ENCODE results near the gene LRRC46. TPM values are rescaled to one million over a fixed set of nuclear protein-coding genes. Genes with fewer than 3 reads are reported as not detected.
A peak's percentile ranks its signal among the peaks of the same experiment; 100 is the strongest.

LRRC46 gene
- total RNA-seq, 1 experiment from 2014 or later = 0.44 TPM

DNA sequence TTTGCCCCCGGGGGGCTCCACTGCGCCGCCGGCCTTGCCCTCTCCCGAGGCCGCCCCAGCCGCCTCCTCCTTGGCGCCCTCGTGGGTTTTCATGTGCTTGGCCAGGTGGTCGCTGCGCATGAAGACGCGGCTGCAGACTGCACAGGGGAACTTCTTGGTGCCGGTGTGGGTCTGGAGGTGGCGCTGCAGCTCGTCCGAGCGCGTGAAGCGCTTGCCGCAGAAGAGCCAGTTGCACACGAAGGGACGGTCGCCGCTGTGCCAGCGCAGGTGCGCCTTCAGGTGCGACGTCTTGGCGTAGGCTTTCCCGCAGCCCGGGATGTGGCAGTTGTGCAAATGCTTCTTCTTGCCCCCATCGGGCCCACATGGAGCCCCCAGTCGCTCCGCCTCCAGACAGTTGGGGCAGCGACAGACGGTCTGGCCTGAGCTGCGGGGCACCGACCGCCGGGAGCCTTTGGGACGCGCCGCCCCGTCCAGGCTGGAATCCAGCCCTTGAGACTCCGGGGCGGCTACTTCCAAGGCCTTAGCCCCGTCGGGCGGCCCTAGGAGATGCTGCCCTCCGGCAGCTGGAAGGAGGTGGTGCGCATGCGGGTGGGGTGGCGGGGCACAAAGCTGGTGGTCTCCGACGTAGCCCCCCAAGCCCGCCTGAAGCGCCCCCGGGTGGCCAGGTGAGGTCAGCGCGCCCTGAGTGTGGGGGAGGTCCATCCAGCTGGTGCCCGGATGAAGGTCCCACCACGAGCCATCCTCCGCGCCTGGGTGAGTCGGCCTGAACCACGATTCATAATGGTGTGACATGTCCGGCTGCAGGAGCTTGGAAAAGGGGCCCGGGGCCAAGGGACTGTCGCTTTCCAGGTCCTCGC is 16.1 kb downstream of the LRRC46 start:
- no peak for ATAC-seq
- CTCF ChIA-PET = interaction anchor here (0.6 kb wide), 1 partner anchor 116 kb away, joined by 4 read pairs; no protein-coding TSS in a partner anchor
- Histone ChIP-seq H3K4me2 (ENCODE audit: low read length) (no peak overlapping the region), H3K27me3 (ENCODE audit: low read length) (no peaks in the 10 kb centered on the region), H3K27ac (ENCODE audit: low read length) (no peak overlapping the region), H3K9me2 (replicated peaks; ENCODE audit: low read length) (no peaks in the 10 kb centered on the region), H3K4me3 (ENCODE audit: low read length) (no peak overlapping the region), H3K79me2 (ENCODE audit: low read length) (peaks cover 22% of the 10 kb centered on the region), H3K9ac (ENCODE audit: low read length) (no peak overlapping the region), H3K4me1 (ENCODE audit: insufficient read depth, low read length) (peaks cover 16% of the 10 kb centered on the region), H3K9me3 (ENCODE audit: low read length) (no peaks in the 10 kb centered on the region), H4K20me1 (ENCODE audit: low read length) (no peaks in the 10 kb centered on the region), H2AFZ (ENCODE audit: low read length) (no peak overlapping the region), H3K36me3 (ENCODE audit: low read depth, low read length) (no peaks in the 10 kb centered on the region), H3F3A (ENCODE audit: low read length, unreplicated experiment) (no peaks in the 10 kb centered on the region)
- TF ChIP-seq, protein P1, sequence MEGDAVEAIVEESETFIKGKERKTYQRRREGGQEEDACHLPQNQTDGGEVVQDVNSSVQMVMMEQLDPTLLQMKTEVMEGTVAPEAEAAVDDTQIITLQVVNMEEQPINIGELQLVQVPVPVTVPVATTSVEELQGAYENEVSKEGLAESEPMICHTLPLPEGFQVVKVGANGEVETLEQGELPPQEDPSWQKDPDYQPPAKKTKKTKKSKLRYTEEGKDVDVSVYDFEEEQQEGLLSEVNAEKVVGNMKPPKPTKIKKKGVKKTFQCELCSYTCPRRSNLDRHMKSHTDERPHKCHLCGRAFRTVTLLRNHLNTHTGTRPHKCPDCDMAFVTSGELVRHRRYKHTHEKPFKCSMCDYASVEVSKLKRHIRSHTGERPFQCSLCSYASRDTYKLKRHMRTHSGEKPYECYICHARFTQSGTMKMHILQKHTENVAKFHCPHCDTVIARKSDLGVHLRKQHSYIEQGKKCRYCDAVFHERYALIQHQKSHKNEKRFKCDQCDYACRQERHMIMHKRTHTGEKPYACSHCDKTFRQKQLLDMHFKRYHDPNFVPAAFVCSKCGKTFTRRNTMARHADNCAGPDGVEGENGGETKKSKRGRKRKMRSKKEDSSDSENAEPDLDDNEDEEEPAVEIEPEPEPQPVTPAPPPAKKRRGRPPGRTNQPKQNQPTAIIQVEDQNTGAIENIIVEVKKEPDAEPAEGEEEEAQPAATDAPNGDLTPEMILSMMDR (conservative IDR thresholded peaks at IDR 0.05; ENCODE audit: low read depth, low read length) = peak; percentile 67
- TF ChIP-seq EZH2phosphoT487 (IDR thresholded peaks at IDR 0.05; ENCODE audit: borderline replicate concordance, low read length) = no peak
- intact Hi-C loops (cut with micrococcal nuclease) = no loop called here
- DNase-seq = no peak
- POLR2A ChIA-PET (ENCODE audit: unreplicated experiment) = no interaction called here
- BruUV-seq (replicated peaks) = no TSS peak

DNA sequence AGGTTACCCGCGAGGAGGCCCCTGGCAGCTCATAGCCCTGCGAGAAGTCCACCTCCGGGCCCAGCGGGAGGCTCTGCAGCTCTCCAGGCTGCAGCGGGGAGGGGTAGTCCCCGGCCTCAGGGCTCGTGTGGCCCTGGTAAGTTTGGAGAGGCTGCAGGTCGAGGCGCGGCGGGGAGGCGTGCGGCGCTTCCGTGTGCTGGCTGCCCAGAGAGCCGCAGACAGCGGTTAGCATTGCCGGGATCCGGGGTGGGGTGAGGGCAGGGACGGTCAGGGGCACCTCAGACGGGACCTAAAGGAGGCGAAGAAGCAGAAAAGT is 16.7 kb downstream of the LRRC46 start:
- DNase-seq = no peak
- no peak overlapping the region for H3K27ac ChIP-seq (ENCODE audit: low read length)
- ATAC-seq = no peak
- H3K9me3 ChIP-seq (ENCODE audit: low read length) = no peaks in the 10 kb centered on the region
- no peaks in the 10 kb centered on the region for H3K27me3 ChIP-seq (ENCODE audit: low read length)
- ChIA-PET CTCF (interaction anchor here (0.6 kb wide), 1 partner anchor 117 kb away, joined by 4 read pairs; no protein-coding TSS in a partner anchor), POLR2A (ENCODE audit: unreplicated experiment) (no interaction called here)
- H4K20me1 ChIP-seq (ENCODE audit: low read length) = no peaks in the 10 kb centered on the region
- H3K4me1 ChIP-seq (ENCODE audit: insufficient read depth, low read length) = peaks cover 16% of the 10 kb centered on the region
- no peaks in the 10 kb centered on the region for H3K9me2 ChIP-seq (replicated peaks; ENCODE audit: low read length)
- no peaks in the 10 kb centered on the region for H3K36me3 ChIP-seq (ENCODE audit: low read depth, low read length)
- H3K9ac ChIP-seq (ENCODE audit: low read length) = no peak overlapping the region
- TF ChIP-seq EZH2phosphoT487 (IDR thresholded peaks at IDR 0.05; ENCODE audit: borderline replicate concordance, low read length) (no peak), EZH2 (IDR thresholded peaks at IDR 0.05; ENCODE audit: low read length, unreplicated experiment) (no peak)
- TF ChIP-seq, protein P1 (conservative IDR thresholded peaks at IDR 0.05; ENCODE audit: low read depth, low read length) = no peak
- peaks cover 22% of the 10 kb centered on the region for H3K79me2 ChIP-seq (ENCODE audit: low read length)
- no peak overlapping the region for H2AFZ ChIP-seq (ENCODE audit: low read length)
- H3K4me3 ChIP-seq (ENCODE audit: low read length) = no peak overlapping the region
- BruUV-seq (replicated peaks) = no TSS peak
- intact Hi-C loops (cut with micrococcal nuclease) = no loop called here
- H3K4me2 ChIP-seq (ENCODE audit: low read length) = no peak overlapping the region
- H3F3A ChIP-seq (ENCODE audit: low read length, unreplicated experiment) = no peaks in the 10 kb centered on the region

GRCh38 chr17:47850373-47850691 is 18.9 kb downstream of the LRRC46 start:
- ATAC-seq = peak; percentile 39
- no peak overlapping the region for H3K27ac ChIP-seq (ENCODE audit: low read length)

More at GRCh38 chr17:47850373-47850691, 18.9 kb downstream of the LRRC46 start:
- peak; percentile 39 for DNase-seq
- Histone ChIP-seq H3K27me3 (ENCODE audit: low read length) (peaks cover 13% of the 10 kb centered on the region), H3K4me3 (ENCODE audit: low read length) (peak overlapping the region; percentile 88), H3K4me2 (ENCODE audit: low read length) (peak overlapping the region; percentile 98), H3K9me2 (replicated peaks; ENCODE audit: low read length) (no peaks in the 10 kb centered on the region), H3K9ac (ENCODE audit: low read length) (peak overlapping the region; percentile 72), H4K20me1 (ENCODE audit: low read length) (no peaks in the 10 kb centered on the region), H3K9me3 (ENCODE audit: low read length) (no peaks in the 10 kb centered on the region), H3K4me1 (ENCODE audit: insufficient read depth, low read length) (peaks cover 16% of the 10 kb centered on the region), H3K79me2 (ENCODE audit: low read length) (peaks cover 22% of the 10 kb centered on the region), H3K36me3 (ENCODE audit: low read depth, low read length) (no peaks in the 10 kb centered on the region), H3F3A (ENCODE audit: low read length, unreplicated experiment) (no peaks in the 10 kb centered on the region), H2AFZ (ENCODE audit: low read length) (peak overlapping the region; percentile 95)
- BruUV-seq (replicated peaks) = no TSS peak
- ChIA-PET POLR2A (ENCODE audit: unreplicated experiment) (no interaction called here), CTCF (interaction anchor here (0.5 to 1.7 kb wide), 6 partner anchors 9 to 167 kb away, joined by 3 to 16 read pairs (median 6); partner anchors contain the start of genes PNPO and SCRN2)
- intact Hi-C loops (cut with micrococcal nuclease) = loop anchor here (2.0 kb wide), 1 partner anchor 14 kb away; no protein-coding TSS in a partner anchor
- TF ChIP-seq EZH2phosphoT487 (IDR thresholded peaks at IDR 0.05; ENCODE audit: borderline replicate concordance, low read length) (no peak), EZH2 (IDR thresholded peaks at IDR 0.05; ENCODE audit: low read length, unreplicated experiment) (no peak)
- TF ChIP-seq, protein P1 (conservative IDR thresholded peaks at IDR 0.05; ENCODE audit: low read depth, low read length) = no peak

Measured in PC-3 (cell line).